ENCODE results near the gene AHCYL2. TPM values are rescaled to one million over a fixed set of nuclear protein-coding genes. Genes with fewer than 3 reads are reported as not detected.

Gene AHCYL2
- total and polyA plus RNA-seq, 2 of the 8 experiments (the other 6 are each of a cell fraction or from before 2014, with no cell fraction given) = 20.7 to 25.4 TPM

DNA sequence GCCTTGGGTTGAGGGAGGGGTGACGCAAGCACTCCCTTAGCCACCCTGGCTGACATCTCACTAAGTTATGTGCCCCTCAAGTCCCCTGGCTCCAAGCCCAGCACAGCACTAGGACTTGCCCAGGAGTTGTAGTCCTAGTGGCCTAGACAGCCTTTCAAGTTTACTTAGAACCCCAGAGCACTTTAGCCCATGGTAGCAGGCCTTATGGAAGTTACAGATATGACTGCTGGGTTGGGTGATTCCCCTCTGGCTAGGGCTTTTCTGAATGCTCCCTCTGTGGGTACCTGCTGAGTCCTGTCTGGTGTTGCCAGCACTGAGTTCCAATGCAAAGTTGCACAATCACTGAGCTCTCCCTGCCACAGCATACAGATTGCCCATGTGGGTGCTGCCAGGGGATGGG, 83.2 kb downstream of the AHCYL2 start:
- no peak overlapping the region for H2BK120ac ChIP-seq (replicated peaks; ENCODE audit: low read depth, low read length)
- H3K4me1 ChIP-seq (replicated peaks in 1 of 4; ENCODE audit: control insufficient read depth in 3 of 4, insufficient read depth in 4 of 4, low read length in 3 of 4) = no peaks in the 10 kb centered on the region

More for the DNA sequence above, 83.2 kb downstream of the AHCYL2 start:
- CTCF ChIA-PET (ENCODE audit: partially characterized antibody) = interaction anchor here (0.6 to 3.3 kb wide), 6 partner anchors 11 to 89 kb away, joined by 3 to 15 read pairs (median 4); no protein-coding TSS in a partner anchor
- H3K79me1 ChIP-seq (ENCODE audit: low read depth, low read length) = peaks cover 3% of the 10 kb centered on the region
- H4K8ac ChIP-seq (ENCODE audit: extremely low read depth, insufficient read depth, low read length) = no peak overlapping the region
- WGBS, 2 experiments (ENCODE audit: extremely low coverage in 1 of 2, insufficient coverage in 1 of 2, insufficient read length in 1 of 2, insufficient replicate concordance in 2 of 2, low coverage in 1 of 2, low lambda C conversion rate in 2 of 2, missing lambda C conversion rate in 1 of 2) = 90% methylated on average over 1 of the region's 1 CpG; no CpG with 5 or more reads in 1 of the 2 experiments
- H3K18ac ChIP-seq (ENCODE audit: extremely low read depth, low read length) = no peak overlapping the region
- no peak overlapping the region for H4K91ac ChIP-seq (replicated peaks; ENCODE audit: insufficient read length, low read length)
- no peak overlapping the region for H3K4me3 ChIP-seq (ENCODE audit: extremely low read depth in 1 of 4, insufficient read depth in 2 of 4, low read depth in 3 of 4, low read length in 4 of 4)
- H3K23ac ChIP-seq (ENCODE audit: insufficient read length) = no peak overlapping the region
- no peak overlapping the region for H3K56ac ChIP-seq (replicated peaks; ENCODE audit: insufficient read length, low read depth, low read length)
- no peak overlapping the region for H2BK5ac ChIP-seq (ENCODE audit: low read depth, low read length)
- no peak overlapping the region for H2BK20ac ChIP-seq (ENCODE audit: low read length)
- H3K9ac ChIP-seq (replicated peaks in 1 of 4; ENCODE audit: extremely low read depth in 1 of 4, low read depth in 3 of 4, low read length in 3 of 4) = no peak overlapping the region
- H3K23me2 ChIP-seq (ENCODE audit: low read depth, low read length) = no peaks in the 10 kb centered on the region; the same call in 1 of the 2 replicates
- no peak overlapping the region for H3K14ac ChIP-seq (ENCODE audit: insufficient read length)
- H3K27ac ChIP-seq (ENCODE audit: low read depth, low read length) = no peak overlapping the region
- no peak for DNase-seq (ENCODE audit: low read depth in 1 of 2, low spot score in 2 of 2)
- H3K4me2 ChIP-seq (ENCODE audit: insufficient read depth in 1 of 2, low read depth in 2 of 2, low read length in 2 of 2) = no peak overlapping the region
- no peak for FAIRE-seq
- no peaks in the 10 kb centered on the region for H4K20me1 ChIP-seq (replicated peaks in 1 of 2; ENCODE audit: control insufficient read depth in 1 of 2, insufficient read depth in 2 of 2, low read length in 2 of 2)
- H2AFZ ChIP-seq (ENCODE audit: low read length) = no peak overlapping the region
- no peaks in the 10 kb centered on the region for H3K79me2 ChIP-seq (ENCODE audit: control insufficient read depth in 1 of 2, insufficient read depth in 2 of 2, low read length in 2 of 2)
- H3K9me3 ChIP-seq (ENCODE audit: insufficient read depth in 2 of 2, low read depth in 1 of 2, low read length in 1 of 2) = no peaks in the 10 kb centered on the region
- POLR2A ChIA-PET (ENCODE audit: partially characterized antibody) = no interaction called here
- H3K4ac ChIP-seq (replicated peaks; ENCODE audit: insufficient read length, low read depth, low read length) = no peak overlapping the region
- H3K27me3 ChIP-seq (replicated peaks in 1 of 4; ENCODE audit: control insufficient read depth in 3 of 4, extremely low read depth in 1 of 4, insufficient read depth in 3 of 4, low read length in 3 of 4) = no peaks in the 10 kb centered on the region
- no peak overlapping the region for H2AK5ac ChIP-seq (ENCODE audit: low read depth, low read length)
- TF ChIP-seq JUN (IDR thresholded peaks at IDR 0.05; ENCODE audit: low read depth, low read length) (no peak), RNF2 (IDR thresholded peaks at IDR 0.05; ENCODE audit: borderline replicate concordance, low read depth, low read length, missing control alignments, poor library complexity, severe bottlenecking) (no peak), CEBPB (IDR thresholded peaks at IDR 0.05; ENCODE audit: low read depth, low read length) (peak; percentile 73)
- no peaks in the 10 kb centered on the region for H3K36me3 ChIP-seq (ENCODE audit: control insufficient read depth in 2 of 4, insufficient read depth in 4 of 4, low read length in 3 of 4)
- no peak overlapping the region for H4K5ac ChIP-seq (ENCODE audit: insufficient read length, low read depth, low read length)
- H2BK12ac ChIP-seq (ENCODE audit: low read depth, low read length) = no peak overlapping the region
- no peak overlapping the region for H2BK15ac ChIP-seq (ENCODE audit: low read length)
